Left ventricle myocardium inferior (tissue), 1 donor: ENCODE measurements around the gene NOVA1. TPM values are rescaled to one million over a fixed set of nuclear protein-coding genes. Genes with fewer than 3 reads are reported as not detected.

Experiments used
- DNase-seq: peaks from one replicate; pipeline ENCODE4 v3.0.0-alpha.2; 2020
- H3K27ac ChIP-seq: fragments of 200-600 bp; replicated peaks from 2 replicates; pipeline ENCODE4 v1.8.0; 2021
- H3K27me3 ChIP-seq: fragments of 200-600 bp; 2 replicates; pipeline ENCODE4 v1.8.0; 2021; ENCODE audit warnings: low read depth
- H3K36me3 ChIP-seq: fragments of 200-600 bp; 2 replicates; pipeline ENCODE4 v1.8.0; 2021
- H3K4me1 ChIP-seq: fragments of 200-600 bp; 2 replicates; pipeline ENCODE4 v1.8.0; 2021
- H3K4me3 ChIP-seq: fragments of 200-600 bp; 2 replicates; pipeline ENCODE4 v1.8.0; 2021; ENCODE audit warnings: mild to moderate bottlenecking, moderate library complexity
- H3K9me3 ChIP-seq: fragments of 200-600 bp; replicated peaks from 2 replicates; pipeline ENCODE4 v1.8.0; 2021
- CTCF ChIP-seq: fragments of 200-600 bp; IDR thresholded peaks from 2 replicates; pipeline ENCODE4 v1.8.0; 2021; ENCODE audit warnings: antibody characterized with exemption, mild to moderate bottlenecking, borderline replicate concordance
- intact Hi-C: fragments of 100-400 bp; cut with micrococcal nuclease; formaldehyde crosslinking; loops from one replicate; pipeline ENCODE4 v1.11.0; 2022
- total RNA-seq: library from RNA; stranded (reverse); fragmentation: NEBNext Ultra II Directional; extraction: Animal tissue kit (Norgen Biotek cat#: 25700); gene quantifications from one replicate; pipeline ENCODE4 v1.2.1, GENCODE V29; 2021
- donor health status: DM: no; HTN: yes; CAD: no; lungs with severe emphysema.

The NOVA1 gene
- total RNA-seq, 1 donor from 2014 or later = 3.7 TPM

- TF ChIP-seq CTCF = no peak
- Histone ChIP-seq H3K36me3 (no peaks in the 10 kb centered on the region), H3K27ac (no peak overlapping the region), H3K4me3 (no peak overlapping the region), H3K4me1 (no peaks in the 10 kb centered on the region), H3K9me3 (no peaks in the 10 kb centered on the region), H3K27me3 (no peaks in the 10 kb centered on the region)
- no peak for DNase-seq
- intact Hi-C loops = no loop called here
Observed at GRCh38 chr14:26398616-26399015, 199.2 kb downstream of the NOVA1 start.
